ENCODE measurements around the gene MATCAP1. TPM values are rescaled to one million over a fixed set of nuclear protein-coding genes. Genes with fewer than 3 reads are reported as not detected.

Gene MATCAP1
- polyA plus RNA-seq, 1 donor (not counting 4 experiments of a cell fraction or from before 2014, with no cell fraction given) = 13.3 TPM

GRCh38 chr16:67206838-67207248, 23.1 kb upstream of the MATCAP1 start:
- no peaks in the 10 kb centered on the region for H3K27me3 ChIP-seq (ENCODE audit: control insufficient read depth, extremely low read depth, insufficient read depth, low read length)
- no peak for TF ChIP-seq CTCF (optimal IDR thresholded peaks at IDR 0.05 in 1 of 3, IDR thresholded peaks at IDR 0.05 in 1 of 3, conservative IDR thresholded peaks at IDR 0.05 in 1 of 3; ENCODE audit: extremely low read depth in 1 of 3, insufficient read depth in 2 of 3, low read length in 3 of 3)
- no peak for TF ChIP-seq EZH2 (IDR thresholded peaks at IDR 0.05; ENCODE audit: low read length)
- DNase-seq (ENCODE audit: low read depth, low spot score) (no peak), FAIRE-seq (peak; percentile 85)
- no peak overlapping the region for H2AFZ ChIP-seq (ENCODE audit: control insufficient read depth, low read length)
- no peaks in the 10 kb centered on the region for H3K79me2 ChIP-seq (ENCODE audit: control insufficient read depth, insufficient read depth, low read length)
- H3K4me3 ChIP-seq (ENCODE audit: control insufficient read depth in 2 of 3, extremely low read depth in 1 of 3, insufficient read depth in 2 of 3, low read depth in 1 of 3, low read length in 3 of 3) = no peak overlapping the region
- dilution Hi-C loops (cut with MboI; ENCODE audit: extremely low pct_ligation_motif_present, low sequenced_read_pairs) = no loop called here
- no peaks in the 10 kb centered on the region for H4K20me1 ChIP-seq (ENCODE audit: control insufficient read depth, extremely low read depth, insufficient read depth, low read length)
- H3K36me3 ChIP-seq (ENCODE audit: control insufficient read depth in 2 of 2, extremely low read depth in 1 of 2, insufficient read depth in 2 of 2, low read length in 2 of 2) = peaks cover 3 to 19% of the 10 kb centered on the region in 2 experiments
- H3K9me3 ChIP-seq (ENCODE audit: control insufficient read depth, low read depth, low read length) = no peaks in the 10 kb centered on the region
- peak overlapping the region; percentile 52 for H3K27ac ChIP-seq (ENCODE audit: control insufficient read depth, insufficient read depth, low read length)
- H3K9me1 ChIP-seq (ENCODE audit: control insufficient read depth, extremely low read depth, insufficient read depth, low read length) = peaks cover 4% of the 10 kb centered on the region
- peak overlapping the region; percentile 48 for H3K4me2 ChIP-seq (ENCODE audit: control insufficient read depth, extremely low read depth, insufficient read depth, low read depth, low read length)
- H3K4me1 ChIP-seq (ENCODE audit: control insufficient read depth, extremely low read depth, insufficient read depth, low read length) = peaks cover 28% of the 10 kb centered on the region
- peak overlapping the region; percentile 31 for H3K9ac ChIP-seq (ENCODE audit: control insufficient read depth, extremely low read depth, insufficient read depth, low read length)

- no peak for FAIRE-seq
- H3K9me1 ChIP-seq (ENCODE audit: control insufficient read depth, extremely low read depth, insufficient read depth, low read length) = peaks cover 4% of the 10 kb centered on the region
Observed at GRCh38 chr16:67206129-67206837, 22.5 kb upstream of the MATCAP1 start.

More at GRCh38 chr16:67206129-67206837, 22.5 kb upstream of the MATCAP1 start:
- H3K4me1 ChIP-seq (ENCODE audit: control insufficient read depth, extremely low read depth, insufficient read depth, low read length) = peaks cover 27% of the 10 kb centered on the region
- dilution Hi-C loops (cut with MboI; ENCODE audit: extremely low pct_ligation_motif_present, low sequenced_read_pairs) = no loop called here
- no peak overlapping the region for H3K9ac ChIP-seq (ENCODE audit: control insufficient read depth, extremely low read depth, insufficient read depth, low read length)
- H4K20me1 ChIP-seq (ENCODE audit: control insufficient read depth, extremely low read depth, insufficient read depth, low read length) = no peaks in the 10 kb centered on the region
- no peak overlapping the region for H3K4me3 ChIP-seq (ENCODE audit: control insufficient read depth in 2 of 3, extremely low read depth in 1 of 3, insufficient read depth in 2 of 3, low read depth in 1 of 3, low read length in 3 of 3)
- peak overlapping the region; percentile 48 for H3K4me2 ChIP-seq (ENCODE audit: control insufficient read depth, extremely low read depth, insufficient read depth, low read depth, low read length)
- TF ChIP-seq EZH2 (IDR thresholded peaks at IDR 0.05; ENCODE audit: low read length) (no peak), CTCF (optimal IDR thresholded peaks at IDR 0.05 in 1 of 3, IDR thresholded peaks at IDR 0.05 in 1 of 3, conservative IDR thresholded peaks at IDR 0.05 in 1 of 3; ENCODE audit: extremely low read depth in 1 of 3, insufficient read depth in 2 of 3, low read length in 3 of 3) (no peak)
- DNase-seq (ENCODE audit: low read depth, low spot score) = no peak
- H3K79me2 ChIP-seq (ENCODE audit: control insufficient read depth, insufficient read depth, low read length) = no peaks in the 10 kb centered on the region
- H3K27ac ChIP-seq (ENCODE audit: control insufficient read depth, insufficient read depth, low read length) = no peak overlapping the region
- peaks cover 3 to 22% of the 10 kb centered on the region in 2 experiments for H3K36me3 ChIP-seq (ENCODE audit: control insufficient read depth in 2 of 2, extremely low read depth in 1 of 2, insufficient read depth in 2 of 2, low read length in 2 of 2)
- H3K9me3 ChIP-seq (ENCODE audit: control insufficient read depth, low read depth, low read length) = no peaks in the 10 kb centered on the region
- H2AFZ ChIP-seq (ENCODE audit: control insufficient read depth, low read length) = no peak overlapping the region
- H3K27me3 ChIP-seq (ENCODE audit: control insufficient read depth, extremely low read depth, insufficient read depth, low read length) = no peaks in the 10 kb centered on the region
